ENCODE measurements around the gene RBM18. TPM values are rescaled to one million over a fixed set of nuclear protein-coding genes. Genes with fewer than 3 reads are reported as not detected.

Gene RBM18
- polyA plus RNA-seq, 1 donor from 2014 or later, result 48.8 TPM

GRCh38 chr9:122197426-122197825, 67.2 kb downstream of the RBM18 start:
- Histone ChIP-seq H2AFZ (ENCODE audit: low read depth, low read length) (no peak overlapping the region), H3K9me2 (ENCODE audit: insufficient read depth, low read length) (no peaks in the 10 kb centered on the region), H3K27me3 (ENCODE audit: insufficient read depth, low read depth, low read length) (no peaks in the 10 kb centered on the region), H3K9ac (ENCODE audit: low read length) (no peak overlapping the region), H3F3A (ENCODE audit: insufficient read depth, low read length, poor library complexity, severe bottlenecking) (no peaks in the 10 kb centered on the region), H3K4me3 (ENCODE audit: low read length) (no peak overlapping the region), H3K27ac (ENCODE audit: low read length) (no peak overlapping the region), H3K36me3 (ENCODE audit: insufficient read depth, low read length) (no peaks in the 10 kb centered on the region), H3K79me2 (replicated peaks; ENCODE audit: insufficient read depth, low read length) (no peaks in the 10 kb centered on the region), H3K4me2 (ENCODE audit: low read length) (no peak overlapping the region), H3K9me3 (ENCODE audit: low read length) (no peaks in the 10 kb centered on the region), H4K20me1 (ENCODE audit: insufficient read depth) (no peaks in the 10 kb centered on the region)
- TF ChIP-seq MXI1 (conservative IDR thresholded peaks at IDR 0.05; ENCODE audit: poor library complexity, severe bottlenecking) (no peak), EP300 (conservative IDR thresholded peaks at IDR 0.05; ENCODE audit: poor library complexity, severe bottlenecking) (no peak), POLR2AphosphoS5 (IDR thresholded peaks at IDR 0.05) (no peak), TAF1 (IDR thresholded peaks at IDR 0.05; ENCODE audit: low read depth) (no peak), SMC3 (conservative IDR thresholded peaks at IDR 0.05; ENCODE audit: poor library complexity) (no peak), EZH2 (IDR thresholded peaks at IDR 0.05; ENCODE audit: borderline replicate concordance, insufficient read depth, low read length, poor library complexity, severe bottlenecking) (no peak)
- TF ChIP-seq, protein P1, sequence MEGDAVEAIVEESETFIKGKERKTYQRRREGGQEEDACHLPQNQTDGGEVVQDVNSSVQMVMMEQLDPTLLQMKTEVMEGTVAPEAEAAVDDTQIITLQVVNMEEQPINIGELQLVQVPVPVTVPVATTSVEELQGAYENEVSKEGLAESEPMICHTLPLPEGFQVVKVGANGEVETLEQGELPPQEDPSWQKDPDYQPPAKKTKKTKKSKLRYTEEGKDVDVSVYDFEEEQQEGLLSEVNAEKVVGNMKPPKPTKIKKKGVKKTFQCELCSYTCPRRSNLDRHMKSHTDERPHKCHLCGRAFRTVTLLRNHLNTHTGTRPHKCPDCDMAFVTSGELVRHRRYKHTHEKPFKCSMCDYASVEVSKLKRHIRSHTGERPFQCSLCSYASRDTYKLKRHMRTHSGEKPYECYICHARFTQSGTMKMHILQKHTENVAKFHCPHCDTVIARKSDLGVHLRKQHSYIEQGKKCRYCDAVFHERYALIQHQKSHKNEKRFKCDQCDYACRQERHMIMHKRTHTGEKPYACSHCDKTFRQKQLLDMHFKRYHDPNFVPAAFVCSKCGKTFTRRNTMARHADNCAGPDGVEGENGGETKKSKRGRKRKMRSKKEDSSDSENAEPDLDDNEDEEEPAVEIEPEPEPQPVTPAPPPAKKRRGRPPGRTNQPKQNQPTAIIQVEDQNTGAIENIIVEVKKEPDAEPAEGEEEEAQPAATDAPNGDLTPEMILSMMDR (IDR thresholded peaks at IDR 0.05; ENCODE audit: poor library complexity, severe bottlenecking), result no peak

- no peaks in the 10 kb centered on the region for H3K27me3 ChIP-seq (ENCODE audit: insufficient read depth, low read depth, low read length)
- no peaks in the 10 kb centered on the region for H3K79me2 ChIP-seq (replicated peaks; ENCODE audit: insufficient read depth, low read length)
- H3K4me2 ChIP-seq (ENCODE audit: low read length), result no peak overlapping the region
- no peak overlapping the region for H3K9ac ChIP-seq (ENCODE audit: low read length)
- no peak overlapping the region for H3K27ac ChIP-seq (ENCODE audit: low read length)
- no peaks in the 10 kb centered on the region for H3K9me2 ChIP-seq (ENCODE audit: insufficient read depth, low read length)
- H3K4me3 ChIP-seq (ENCODE audit: low read length), result no peak overlapping the region
- no peaks in the 10 kb centered on the region for H4K20me1 ChIP-seq (ENCODE audit: insufficient read depth)
- no peaks in the 10 kb centered on the region for H3K9me3 ChIP-seq (ENCODE audit: low read length)
- TF ChIP-seq, protein P1 (IDR thresholded peaks at IDR 0.05; ENCODE audit: poor library complexity, severe bottlenecking), result no peak
- TF ChIP-seq POLR2AphosphoS5 (IDR thresholded peaks at IDR 0.05), result no peak
- TF ChIP-seq EZH2 (IDR thresholded peaks at IDR 0.05; ENCODE audit: borderline replicate concordance, insufficient read depth, low read length, poor library complexity, severe bottlenecking), result no peak
- TF ChIP-seq, protein P2, sequence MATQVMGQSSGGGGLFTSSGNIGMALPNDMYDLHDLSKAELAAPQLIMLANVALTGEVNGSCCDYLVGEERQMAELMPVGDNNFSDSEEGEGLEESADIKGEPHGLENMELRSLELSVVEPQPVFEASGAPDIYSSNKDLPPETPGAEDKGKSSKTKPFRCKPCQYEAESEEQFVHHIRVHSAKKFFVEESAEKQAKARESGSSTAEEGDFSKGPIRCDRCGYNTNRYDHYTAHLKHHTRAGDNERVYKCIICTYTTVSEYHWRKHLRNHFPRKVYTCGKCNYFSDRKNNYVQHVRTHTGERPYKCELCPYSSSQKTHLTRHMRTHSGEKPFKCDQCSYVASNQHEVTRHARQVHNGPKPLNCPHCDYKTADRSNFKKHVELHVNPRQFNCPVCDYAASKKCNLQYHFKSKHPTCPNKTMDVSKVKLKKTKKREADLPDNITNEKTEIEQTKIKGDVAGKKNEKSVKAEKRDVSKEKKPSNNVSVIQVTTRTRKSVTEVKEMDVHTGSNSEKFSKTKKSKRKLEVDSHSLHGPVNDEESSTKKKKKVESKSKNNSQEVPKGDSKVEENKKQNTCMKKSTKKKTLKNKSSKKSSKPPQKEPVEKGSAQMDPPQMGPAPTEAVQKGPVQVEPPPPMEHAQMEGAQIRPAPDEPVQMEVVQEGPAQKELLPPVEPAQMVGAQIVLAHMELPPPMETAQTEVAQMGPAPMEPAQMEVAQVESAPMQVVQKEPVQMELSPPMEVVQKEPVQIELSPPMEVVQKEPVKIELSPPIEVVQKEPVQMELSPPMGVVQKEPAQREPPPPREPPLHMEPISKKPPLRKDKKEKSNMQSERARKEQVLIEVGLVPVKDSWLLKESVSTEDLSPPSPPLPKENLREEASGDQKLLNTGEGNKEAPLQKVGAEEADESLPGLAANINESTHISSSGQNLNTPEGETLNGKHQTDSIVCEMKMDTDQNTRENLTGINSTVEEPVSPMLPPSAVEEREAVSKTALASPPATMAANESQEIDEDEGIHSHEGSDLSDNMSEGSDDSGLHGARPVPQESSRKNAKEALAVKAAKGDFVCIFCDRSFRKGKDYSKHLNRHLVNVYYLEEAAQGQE (IDR thresholded peaks at IDR 0.05; ENCODE audit: borderline replicate concordance), result no peak
- no peak for TF ChIP-seq TAF1 (IDR thresholded peaks at IDR 0.05; ENCODE audit: low read depth)
- H3F3A ChIP-seq (ENCODE audit: insufficient read depth, low read length, poor library complexity, severe bottlenecking), result no peaks in the 10 kb centered on the region
- H2AFZ ChIP-seq (ENCODE audit: low read depth, low read length), result no peak overlapping the region
- H3K36me3 ChIP-seq (ENCODE audit: insufficient read depth, low read length), result no peaks in the 10 kb centered on the region
Observed at GRCh38 chr9:122195875-122196274, 68.8 kb downstream of the RBM18 start.
